GM12878 (cell line): ENCODE results near the gene JAKMIP1. TPM values are rescaled to one million over a fixed set of nuclear protein-coding genes. Genes with fewer than 3 reads are reported as not detected.
A peak's percentile ranks its signal among the peaks of the same experiment; 100 is the strongest.

ENCODE experiments used
- BHLHE40 ChIP-seq, 2 experiments: fragments of 450-650 bp in 1 of 2; IDR thresholded peaks; 2 replicates each; pipeline ENCODE4 v1.6.1; 2011 to 2017; ENCODE audit warnings: low read depth in 2 of 2, borderline replicate concordance in 1 of 2, improper control_type of control experiment in 1 of 2, low read length in 1 of 2, mild to moderate bottlenecking in 1 of 2
- CHD4 ChIP-seq: fragments of 200-600 bp; sonication (generic); IDR thresholded peaks from 2 replicates; pipeline ENCODE4 v1.6.1; 2016; ENCODE audit warnings: mild to moderate bottlenecking
- NFYA ChIP-seq: IDR thresholded peaks from 2 replicates; pipeline ENCODE4 v1.6.1; 2011; ENCODE audit warnings: low read depth, mild to moderate bottlenecking, low read length, improper control_type of control experiment, borderline replicate concordance
- NFYB ChIP-seq: IDR thresholded peaks from 2 replicates; pipeline ENCODE4 v1.6.1; 2011; ENCODE audit warnings: low read depth, mild to moderate bottlenecking, low read length, improper control_type of control experiment, moderate library complexity; ENCODE audit not compliant: insufficient read depth
- NR2C1 ChIP-seq: fragments of 450-650 bp; IDR thresholded peaks from 2 replicates; pipeline ENCODE4 v1.6.1; 2017; ENCODE audit warnings: antibody characterized with exemption, mild to moderate bottlenecking, moderate library complexity
- NR2F1 ChIP-seq: fragments of 450-650 bp; conservative IDR thresholded peaks from 2 replicates; pipeline ENCODE4 v1.6.1; 2017; ENCODE audit warnings: mild to moderate bottlenecking
- RCOR1 ChIP-seq: conservative IDR thresholded peaks from 2 replicates; pipeline ENCODE4 v1.6.1; 2012; ENCODE audit warnings: low read depth, low read length, improper control_type of control experiment
- SPI1 ChIP-seq: IDR thresholded peaks from 2 replicates; pipeline ENCODE4 v1.6.1; 2011; ENCODE audit warnings: low read depth, mild to moderate bottlenecking, low read length, moderate library complexity, borderline replicate concordance; ENCODE audit not compliant: insufficient read depth
- ZZZ3 ChIP-seq: IDR thresholded peaks from 2 replicates; pipeline ENCODE4 v1.6.1; 2011; ENCODE audit warnings: low read depth; ENCODE audit not compliant: control insufficient read depth, insufficient read length
- polyA plus RNA-seq, 11 experiments: library from polyadenylated mRNA; depleted of rRNA in 4 of 11; unstranded in 6 of 11; stranded (reverse) in 5 of 11; fragments of >200 nt; fragmentation: Nextera tagmentation in 4 of 11; fragmentation: Illumina TruSeq in 1 of 11; extraction: Ambion mirVana in 4 of 11; extraction: Trizol in 1 of 11; gene quantifications; 1 replicate in 1 of 11; 2 replicates in 10 of 11; pipeline versions ENCODE4 v1.2.1 to v1.2.3, GENCODE V29; 2011 to 2016; ENCODE audit warnings: inconsistent platforms in 2 of 11, missing spikeins in 2 of 11, low read depth in 1 of 11
- total RNA-seq, 4 experiments: library from RNA; depleted of rRNA in 3 of 4; stranded (reverse); fragments of >200 nt in 3 of 4; fragmentation: Illumina TruSeq in 1 of 4; extraction: Trizol in 1 of 4; gene quantifications; 2 replicates each; pipeline versions ENCODE4 v1.2.1 to v1.2.3, GENCODE V29; 2013 to 2021
- TF ChIP-seq, protein P1 (sequence below): fragments of 450-650 bp; IDR thresholded peaks from 2 replicates; pipeline ENCODE4 v1.6.1; 2017; ENCODE audit warnings: mild to moderate bottlenecking, moderate library complexity
- TF ChIP-seq, protein P2 (sequence below): IDR thresholded peaks from 2 replicates; pipeline ENCODE4 v1.6.1; 2011; ENCODE audit warnings: borderline replicate concordance, low read depth, mild to moderate bottlenecking, moderate library complexity, mixed read lengths, low read length; ENCODE audit not compliant: insufficient read depth; ENCODE audit errors: extremely low read length
- TF ChIP-seq, protein P3 (sequence below): IDR thresholded peaks from 2 replicates; pipeline ENCODE4 v1.6.1; 2012; ENCODE audit warnings: mild to moderate bottlenecking, low read depth, low read length

Gene JAKMIP1
- total and polyA plus RNA-seq, 10 of the 15 experiments (the other 5 are each of a cell fraction or from before 2014, with no cell fraction given): 0.52 to 16.7 (median 12.3) TPM

DNA sequence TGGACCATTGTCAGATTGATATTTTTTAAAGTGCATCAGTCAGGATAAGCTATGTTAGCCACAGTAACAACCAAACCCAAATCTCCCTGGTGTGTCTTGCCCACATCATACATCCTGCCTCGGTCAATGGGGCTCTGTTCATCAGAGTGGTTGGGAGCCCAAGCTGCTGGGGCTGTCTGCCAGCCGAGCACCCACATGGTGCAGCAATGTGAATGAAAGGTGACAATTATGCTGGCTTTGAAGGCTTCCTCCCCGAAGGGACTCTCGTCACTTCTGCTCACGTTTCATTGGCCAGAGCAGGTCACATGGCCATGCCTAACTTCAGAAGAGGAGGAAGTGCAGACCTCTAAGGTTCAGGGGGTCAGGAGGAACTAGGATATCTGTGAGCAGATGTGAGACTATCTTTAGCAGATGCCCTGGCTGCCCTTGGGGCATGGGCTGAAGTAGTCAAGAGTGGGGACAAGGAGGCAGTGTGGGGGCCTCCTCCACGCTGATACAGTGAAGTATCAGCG is 1.3 kb upstream of the JAKMIP1 start (continued):
- TF ChIP-seq, protein P1, sequence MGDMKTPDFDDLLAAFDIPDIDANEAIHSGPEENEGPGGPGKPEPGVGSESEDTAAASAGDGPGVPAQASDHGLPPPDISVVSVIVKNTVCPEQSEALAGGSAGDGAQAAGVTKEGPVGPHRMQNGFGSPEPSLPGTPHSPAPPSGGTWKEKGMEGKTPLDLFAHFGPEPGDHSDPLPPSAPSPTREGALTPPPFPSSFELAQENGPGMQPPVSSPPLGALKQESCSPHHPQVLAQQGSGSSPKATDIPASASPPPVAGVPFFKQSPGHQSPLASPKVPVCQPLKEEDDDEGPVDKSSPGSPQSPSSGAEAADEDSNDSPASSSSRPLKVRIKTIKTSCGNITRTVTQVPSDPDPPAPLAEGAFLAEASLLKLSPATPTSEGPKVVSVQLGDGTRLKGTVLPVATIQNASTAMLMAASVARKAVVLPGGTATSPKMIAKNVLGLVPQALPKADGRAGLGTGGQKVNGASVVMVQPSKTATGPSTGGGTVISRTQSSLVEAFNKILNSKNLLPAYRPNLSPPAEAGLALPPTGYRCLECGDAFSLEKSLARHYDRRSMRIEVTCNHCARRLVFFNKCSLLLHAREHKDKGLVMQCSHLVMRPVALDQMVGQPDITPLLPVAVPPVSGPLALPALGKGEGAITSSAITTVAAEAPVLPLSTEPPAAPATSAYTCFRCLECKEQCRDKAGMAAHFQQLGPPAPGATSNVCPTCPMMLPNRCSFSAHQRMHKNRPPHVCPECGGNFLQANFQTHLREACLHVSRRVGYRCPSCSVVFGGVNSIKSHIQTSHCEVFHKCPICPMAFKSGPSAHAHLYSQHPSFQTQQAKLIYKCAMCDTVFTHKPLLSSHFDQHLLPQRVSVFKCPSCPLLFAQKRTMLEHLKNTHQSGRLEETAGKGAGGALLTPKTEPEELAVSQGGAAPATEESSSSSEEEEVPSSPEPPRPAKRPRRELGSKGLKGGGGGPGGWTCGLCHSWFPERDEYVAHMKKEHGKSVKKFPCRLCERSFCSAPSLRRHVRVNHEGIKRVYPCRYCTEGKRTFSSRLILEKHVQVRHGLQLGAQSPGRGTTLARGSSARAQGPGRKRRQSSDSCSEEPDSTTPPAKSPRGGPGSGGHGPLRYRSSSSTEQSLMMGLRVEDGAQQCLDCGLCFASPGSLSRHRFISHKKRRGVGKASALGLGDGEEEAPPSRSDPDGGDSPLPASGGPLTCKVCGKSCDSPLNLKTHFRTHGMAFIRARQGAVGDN: peak; percentile 22; the same call in 1 of the 2 replicates
- no peak for TF ChIP-seq ZZZ3
- TF ChIP-seq RCOR1: no peak
- TF ChIP-seq CHD4: no peak
- peak; percentile 81; the same call in 1 of the 2 replicates for TF ChIP-seq SPI1
- no peak for TF ChIP-seq NFYA
- peak; percentile 87 for TF ChIP-seq NR2F1
- TF ChIP-seq BHLHE40 (IDR thresholded peaks at IDR 0.05; ENCODE audit: borderline replicate concordance in 1 of 2, low read depth in 2 of 2, low read length in 1 of 2): 0 out of 4 replicates have a peak, but pooled peaks of 1 of the 2 experiments have one; percentile 10
- TF ChIP-seq NFYB: peak; percentile 60; the same call in 1 of the 2 replicates
- TF ChIP-seq NR2C1: peak; percentile 22; the same call in 1 of the 2 replicates
- TF ChIP-seq, protein P2, sequence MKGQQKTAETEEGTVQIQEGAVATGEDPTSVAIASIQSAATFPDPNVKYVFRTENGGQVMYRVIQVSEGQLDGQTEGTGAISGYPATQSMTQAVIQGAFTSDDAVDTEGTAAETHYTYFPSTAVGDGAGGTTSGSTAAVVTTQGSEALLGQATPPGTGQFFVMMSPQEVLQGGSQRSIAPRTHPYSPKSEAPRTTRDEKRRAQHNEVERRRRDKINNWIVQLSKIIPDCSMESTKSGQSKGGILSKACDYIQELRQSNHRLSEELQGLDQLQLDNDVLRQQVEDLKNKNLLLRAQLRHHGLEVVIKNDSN: peak; percentile 89
- TF ChIP-seq, protein P3, sequence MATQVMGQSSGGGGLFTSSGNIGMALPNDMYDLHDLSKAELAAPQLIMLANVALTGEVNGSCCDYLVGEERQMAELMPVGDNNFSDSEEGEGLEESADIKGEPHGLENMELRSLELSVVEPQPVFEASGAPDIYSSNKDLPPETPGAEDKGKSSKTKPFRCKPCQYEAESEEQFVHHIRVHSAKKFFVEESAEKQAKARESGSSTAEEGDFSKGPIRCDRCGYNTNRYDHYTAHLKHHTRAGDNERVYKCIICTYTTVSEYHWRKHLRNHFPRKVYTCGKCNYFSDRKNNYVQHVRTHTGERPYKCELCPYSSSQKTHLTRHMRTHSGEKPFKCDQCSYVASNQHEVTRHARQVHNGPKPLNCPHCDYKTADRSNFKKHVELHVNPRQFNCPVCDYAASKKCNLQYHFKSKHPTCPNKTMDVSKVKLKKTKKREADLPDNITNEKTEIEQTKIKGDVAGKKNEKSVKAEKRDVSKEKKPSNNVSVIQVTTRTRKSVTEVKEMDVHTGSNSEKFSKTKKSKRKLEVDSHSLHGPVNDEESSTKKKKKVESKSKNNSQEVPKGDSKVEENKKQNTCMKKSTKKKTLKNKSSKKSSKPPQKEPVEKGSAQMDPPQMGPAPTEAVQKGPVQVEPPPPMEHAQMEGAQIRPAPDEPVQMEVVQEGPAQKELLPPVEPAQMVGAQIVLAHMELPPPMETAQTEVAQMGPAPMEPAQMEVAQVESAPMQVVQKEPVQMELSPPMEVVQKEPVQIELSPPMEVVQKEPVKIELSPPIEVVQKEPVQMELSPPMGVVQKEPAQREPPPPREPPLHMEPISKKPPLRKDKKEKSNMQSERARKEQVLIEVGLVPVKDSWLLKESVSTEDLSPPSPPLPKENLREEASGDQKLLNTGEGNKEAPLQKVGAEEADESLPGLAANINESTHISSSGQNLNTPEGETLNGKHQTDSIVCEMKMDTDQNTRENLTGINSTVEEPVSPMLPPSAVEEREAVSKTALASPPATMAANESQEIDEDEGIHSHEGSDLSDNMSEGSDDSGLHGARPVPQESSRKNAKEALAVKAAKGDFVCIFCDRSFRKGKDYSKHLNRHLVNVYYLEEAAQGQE: no peak
